Body of pancreas (tissue), 4 donors: ENCODE results near the gene VKORC1. TPM values are rescaled to one million over a fixed set of nuclear protein-coding genes. Genes with fewer than 3 reads are reported as not detected.

Experiments
- ATAC-seq: fragments of 150-250 bp; one replicate; pipeline ENCODE4 v1.9.1; 2016
- DNase-seq, 4 donors: peaks; one replicate each; pipeline ENCODE4 v3.0.0-alpha.2; 2019
- H3K27ac ChIP-seq, 4 donors: fragments of 200-600 bp; sonication (generic); 1 replicate in 3 of 4; 2 replicates in 1 of 4; pipeline versions ENCODE4 v1.5.1 to v1.6.1; 2016 to 2019; ENCODE audit warnings: mild to moderate bottlenecking in 1 of 4, mixed read lengths in 1 of 4, moderate library complexity in 1 of 4
- H3K27me3 ChIP-seq, 2 donors: fragments of 200-600 bp; sonication (generic); one replicate each; pipeline ENCODE4 v1.6.0; 2016; ENCODE audit warnings: mild to moderate bottlenecking in 1 of 2
- H3K36me3 ChIP-seq, 2 donors: fragments of 200-600 bp; sonication (generic); replicated peaks in 1 of 2; 2 replicates each; pipeline ENCODE4 v1.5.1; 2016; ENCODE audit warnings: low read depth in 2 of 2; ENCODE audit not compliant: insufficient read depth in 1 of 2
- H3K4me1 ChIP-seq: fragments of 200-600 bp; sonication (generic); one replicate; pipeline ENCODE4 v1.6.0; 2016
- H3K4me3 ChIP-seq, 2 donors: fragments of 200-600 bp; sonication (generic); 1 replicate in 1 of 2; 2 replicates in 1 of 2; pipeline ENCODE4 v1.5.1; 2016 to 2019
- H3K9me3 ChIP-seq, 3 donors: fragments of 200-600 bp; sonication (generic); 1 replicate in 2 of 3; 2 replicates in 1 of 3; pipeline ENCODE4 v1.5.1; 2016
- POLR2A ChIP-seq, 3 donors: fragments of 450-650 bp; IDR thresholded peaks; one replicate each; pipeline ENCODE4 v1.6.1; 2016; ENCODE audit warnings: antibody characterized with exemption in 3 of 3, mild to moderate bottlenecking in 2 of 3
- whole genome bisulfite sequencing, 2 donors: methylation state at CpG; one replicate each; pipeline ENCODE4 v1.1.5; 2017; 5-methylcytosine and 5-hydroxymethylcytosine counted together
- intact Hi-C: fragments of 100-400 bp; cut with DNase I; formaldehyde crosslinking; loops from one replicate; pipeline ENCODE4 v1.15.1; 2023
- total RNA-seq, 2 donors: library from RNA; depleted of rRNA; stranded (reverse); fragments of >200 nt; gene quantifications; one replicate each; pipeline ENCODE4 v1.1.0, GENCODE V29; 2016
- TF ChIP-seq, protein P1 (sequence below), 7 experiments: fragments of 450-650 bp in 4 of 7; fragments of 200-600 bp in 3 of 7; sonication (generic) in 3 of 7; IDR thresholded peaks; one replicate each; pipeline ENCODE4 v1.5.1; 2016 to 2019; ENCODE audit warnings: antibody characterized with exemption in 7 of 7

The VKORC1 gene
- total RNA-seq, 2 donors from 2014 or later: 42.5 to 104 TPM

- Histone ChIP-seq H3K36me3 (peaks cover 0 to 4% of the 10 kb centered on the region in 2 donors), H3K4me1 (peaks cover 71% of the 10 kb centered on the region), H3K27me3 (no peaks in the 10 kb centered on the region), H3K27ac (peak overlapping the region; percentile 89 to 98 (median 94)), H3K9me3 (no peaks in the 10 kb centered on the region), H3K4me3 (no peak overlapping the region)
- TF ChIP-seq, protein P1, sequence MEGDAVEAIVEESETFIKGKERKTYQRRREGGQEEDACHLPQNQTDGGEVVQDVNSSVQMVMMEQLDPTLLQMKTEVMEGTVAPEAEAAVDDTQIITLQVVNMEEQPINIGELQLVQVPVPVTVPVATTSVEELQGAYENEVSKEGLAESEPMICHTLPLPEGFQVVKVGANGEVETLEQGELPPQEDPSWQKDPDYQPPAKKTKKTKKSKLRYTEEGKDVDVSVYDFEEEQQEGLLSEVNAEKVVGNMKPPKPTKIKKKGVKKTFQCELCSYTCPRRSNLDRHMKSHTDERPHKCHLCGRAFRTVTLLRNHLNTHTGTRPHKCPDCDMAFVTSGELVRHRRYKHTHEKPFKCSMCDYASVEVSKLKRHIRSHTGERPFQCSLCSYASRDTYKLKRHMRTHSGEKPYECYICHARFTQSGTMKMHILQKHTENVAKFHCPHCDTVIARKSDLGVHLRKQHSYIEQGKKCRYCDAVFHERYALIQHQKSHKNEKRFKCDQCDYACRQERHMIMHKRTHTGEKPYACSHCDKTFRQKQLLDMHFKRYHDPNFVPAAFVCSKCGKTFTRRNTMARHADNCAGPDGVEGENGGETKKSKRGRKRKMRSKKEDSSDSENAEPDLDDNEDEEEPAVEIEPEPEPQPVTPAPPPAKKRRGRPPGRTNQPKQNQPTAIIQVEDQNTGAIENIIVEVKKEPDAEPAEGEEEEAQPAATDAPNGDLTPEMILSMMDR (IDR thresholded peaks at IDR 0.05): no peak
- TF ChIP-seq POLR2A (IDR thresholded peaks at IDR 0.05): no peak
- WGBS, 2 donors: 34 to 42% methylated on average over 4 to 10 of the region's 10 CpGs
- ATAC-seq: peak; percentile 25
- intact Hi-C loops: no loop called here
- peak in 3 of 4 donors; percentile 58 to 65 (median 62) for DNase-seq
These were observed 35.8 kb upstream of the VKORC1 start for GRCh38 chr16:31130336-31130891.

DNA sequence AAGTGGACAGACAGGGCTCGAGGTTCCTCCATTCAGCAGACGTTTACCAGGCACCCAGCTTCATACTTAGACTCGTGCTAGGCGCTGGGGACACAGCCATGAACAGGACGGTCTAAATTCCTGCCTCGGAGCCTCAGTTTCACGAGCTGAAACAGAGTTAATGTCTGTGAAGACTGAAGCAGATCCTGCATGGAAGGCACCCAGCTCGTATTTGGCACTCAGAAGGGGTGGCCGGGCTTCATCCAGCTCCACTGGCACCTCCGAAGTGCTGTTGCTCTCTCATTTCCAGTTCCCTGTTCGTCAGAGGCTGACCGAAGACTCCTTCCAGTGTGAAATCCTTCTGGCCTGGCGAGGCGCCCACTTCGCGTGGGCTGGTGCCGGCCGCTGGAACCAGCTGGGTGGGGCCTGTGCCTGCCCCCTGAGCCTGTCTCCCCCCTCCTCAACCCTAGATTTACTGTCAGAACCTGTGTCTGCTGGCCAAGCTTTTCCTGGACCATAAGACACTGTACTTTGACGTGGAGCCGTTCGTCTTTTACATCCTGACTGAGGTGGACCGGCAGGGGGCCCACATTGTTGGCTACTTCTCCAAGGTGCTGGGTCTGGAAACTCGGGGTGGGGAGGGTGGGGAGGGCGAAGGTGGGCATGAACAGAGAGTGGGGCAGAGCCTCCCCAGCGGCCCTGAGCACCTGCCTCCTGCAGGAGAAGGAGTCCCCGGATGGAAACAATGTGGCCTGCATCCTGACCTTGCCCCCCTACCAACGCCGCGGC lies 35.2 kb upstream of the VKORC1 start:
- DNase-seq (peak; percentile 49 to 71 (median 52)), ATAC-seq (no peak)
- 36 to 44% methylated on average over 21 to 29 of the region's 29 CpGs for WGBS, 2 donors
- H3K4me3 ChIP-seq: no peak overlapping the region
- H3K27ac ChIP-seq: peak overlapping the region; percentile 89 to 98 (median 94)
- TF ChIP-seq, protein P1 (IDR thresholded peaks at IDR 0.05): no peak
- TF ChIP-seq POLR2A (IDR thresholded peaks at IDR 0.05): no peak
- H3K9me3 ChIP-seq: no peaks in the 10 kb centered on the region
- peaks cover 71% of the 10 kb centered on the region for H3K4me1 ChIP-seq
- H3K36me3 ChIP-seq: peaks cover 0 to 4% of the 10 kb centered on the region in 2 donors
- no peaks in the 10 kb centered on the region for H3K27me3 ChIP-seq
- intact Hi-C loops: no loop called here

DNA sequence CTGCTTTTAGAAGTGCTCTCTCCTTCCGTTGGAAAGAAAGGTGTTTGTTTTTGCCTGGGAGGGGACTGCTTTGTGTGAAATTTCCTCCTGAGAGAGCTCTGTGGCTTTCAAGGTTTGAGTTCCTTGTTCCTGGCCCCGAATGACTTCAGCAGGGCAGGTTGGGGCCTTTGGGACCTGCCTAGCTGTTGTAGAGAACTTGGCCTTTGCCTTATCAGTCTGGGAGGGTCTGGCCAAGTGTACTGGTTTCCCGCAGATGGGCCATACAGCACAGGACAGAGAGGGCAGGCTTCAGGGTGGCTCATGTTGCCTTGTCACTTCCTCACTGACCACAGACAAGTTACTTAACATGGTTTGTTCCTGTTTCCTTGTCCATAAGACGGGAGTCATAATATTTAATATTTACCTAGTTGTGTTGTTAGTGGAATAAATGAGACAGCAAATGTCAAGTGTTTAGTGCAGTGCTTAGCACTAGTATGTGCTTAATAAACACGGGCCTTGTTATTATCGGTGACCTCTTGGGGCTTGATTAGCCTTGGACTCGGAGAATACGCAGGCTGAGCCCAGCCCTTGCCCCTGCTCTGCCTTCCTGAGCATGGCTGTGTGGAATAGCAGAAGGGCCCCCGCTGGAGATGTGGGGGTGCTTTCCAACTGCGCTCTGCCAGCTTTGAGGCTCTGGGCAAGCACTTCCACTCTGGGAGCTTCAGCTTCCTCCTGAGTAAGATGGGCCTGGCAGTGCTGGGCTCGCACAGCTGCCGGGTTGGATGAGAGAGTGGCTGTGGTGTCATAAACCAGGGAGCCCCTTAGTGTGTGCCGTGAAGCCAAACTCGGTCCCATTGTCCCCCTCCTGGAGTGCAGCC lies 34.3 kb upstream of the VKORC1 start:
- Histone ChIP-seq H3K27ac (peak overlapping the region; percentile 89 to 98 (median 94)), H3K4me1 (peaks cover 71% of the 10 kb centered on the region), H3K36me3 (peaks cover 0 to 4% of the 10 kb centered on the region in 2 donors), H3K4me3 (no peak overlapping the region), H3K9me3 (no peaks in the 10 kb centered on the region), H3K27me3 (no peaks in the 10 kb centered on the region)
- DNase-seq: peak; percentile 66 to 87 (median 70)
- peak; percentile 36 for ATAC-seq
- TF ChIP-seq, protein P1 (IDR thresholded peaks at IDR 0.05): no peak
- TF ChIP-seq POLR2A (IDR thresholded peaks at IDR 0.05): peak in 2 of 3 donors; percentile 58 to 73
- WGBS, 2 donors: 12 to 25% methylated on average over 7 to 14 of the region's 14 CpGs
- intact Hi-C loops: no loop called here

DNA sequence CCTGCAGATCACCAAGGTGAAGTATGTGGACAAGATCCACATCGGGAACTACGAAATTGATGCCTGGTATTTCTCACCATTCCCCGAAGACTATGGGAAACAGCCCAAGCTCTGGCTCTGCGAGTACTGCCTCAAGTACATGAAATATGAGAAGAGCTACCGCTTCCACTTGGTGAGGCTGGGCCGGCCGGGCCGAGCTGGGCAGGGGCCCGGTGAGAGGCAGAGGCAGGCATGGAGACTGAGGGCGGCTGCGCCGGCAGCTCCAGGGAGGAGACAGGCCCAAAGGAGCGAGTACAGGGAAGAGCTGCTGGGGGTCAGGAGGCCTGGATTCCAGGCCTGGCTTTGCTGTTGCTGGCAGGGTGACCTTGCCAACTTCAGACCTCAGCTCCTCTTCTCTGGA lies 32.6 kb upstream of the VKORC1 start:
- TF ChIP-seq POLR2A (IDR thresholded peaks at IDR 0.05): no peak
- TF ChIP-seq, protein P1 (IDR thresholded peaks at IDR 0.05): no peak
- Histone ChIP-seq H3K27ac (peak overlapping the region; percentile 89 to 98 (median 94)), H3K9me3 (no peaks in the 10 kb centered on the region), H3K27me3 (no peaks in the 10 kb centered on the region), H3K4me3 (no peak overlapping the region), H3K4me1 (peaks cover 54% of the 10 kb centered on the region), H3K36me3 (peaks cover 0 to 3% of the 10 kb centered on the region in 2 donors)
- ATAC-seq (no peak), DNase-seq (no peak)
- 93 to 97% methylated on average over 13 of the region's 13 CpGs for WGBS, 2 donors
- intact Hi-C loops: no loop called here
